OCI-LY3 (cell line): ENCODE data around the gene LCN2.
A peak's percentile ranks its signal among the peaks of the same experiment; 100 is the strongest.
"Not testable (repeated sequence)": the region's sequence is repeated elsewhere in the genome, so short reads cannot be mapped to it uniquely, and the experiment has no call there.

Experiments used
- H2AFZ ChIP-seq: fragments of 200-600, 300-600 bp; shearing (Covaris generic); 2 replicates; pipeline ENCODE4 v1.6.0; 2014; ENCODE audit warnings: antibody characterized with exemption, low read depth, low read length
- H3K27ac ChIP-seq: fragments of 200-600, 300-600 bp; sonication (generic); 2 replicates; pipeline ENCODE4 v1.5.1; 2014; ENCODE audit warnings: mild to moderate bottlenecking, low read length, moderate library complexity, mixed read lengths
- H3K27me3 ChIP-seq: fragments of 200-600, 300-600 bp; sonication (generic); 2 replicates; pipeline ENCODE4 v1.6.1; 2014; ENCODE audit warnings: low read depth, low read length, mixed read lengths
- H3K36me3 ChIP-seq: fragments of 200-600, 300-600 bp; sonication (generic); replicated peaks from 2 replicates; pipeline ENCODE3; 2014; ENCODE audit warnings: low read depth, low read length, mixed read lengths
- H3K4me1 ChIP-seq: fragments of 300-600, 200-600 bp; sonication (generic); 2 replicates; pipeline ENCODE4 v1.6.1; 2014; ENCODE audit warnings: low read length, mixed read lengths
- H3K4me2 ChIP-seq: fragments of 200-600, 300-600 bp; sonication (generic); 2 replicates; pipeline ENCODE4 v1.6.1; 2014; ENCODE audit warnings: low read length, mixed read lengths
- H3K4me3 ChIP-seq: fragments of 300-600, 200-600 bp; sonication (generic); 2 replicates; pipeline ENCODE4 v1.5.1; 2014; ENCODE audit warnings: antibody characterized with exemption, mild to moderate bottlenecking, low read length, moderate library complexity
- H3K79me2 ChIP-seq: fragments of 300-600, 200-600 bp; shearing (Covaris generic); 2 replicates; pipeline ENCODE4 v1.6.1; 2014; ENCODE audit warnings: mild to moderate bottlenecking, low read length, mixed read lengths
- H3K9ac ChIP-seq: fragments of 300-600, 200-600 bp; shearing (Covaris generic); 2 replicates; pipeline ENCODE4 v1.6.0; 2014; ENCODE audit warnings: mild to moderate bottlenecking, low read length, moderate library complexity
- H3K9me3 ChIP-seq: fragments of 200-600, 300-600 bp; shearing (Covaris generic); 2 replicates; pipeline ENCODE4 v1.6.1; 2014; ENCODE audit warnings: low read length, mixed read lengths; ENCODE audit not compliant: insufficient read depth
- H4K20me1 ChIP-seq: fragments of 200-600, 300-600 bp; sonication (generic); 2 replicates; pipeline ENCODE4 v1.6.1; 2016; ENCODE audit warnings: low read length, mixed read lengths; ENCODE audit not compliant: insufficient read depth
- CTCF ChIP-seq: fragments of 200-600, 300-600 bp; sonication (generic); IDR thresholded peaks from 2 replicates; pipeline ENCODE4 v1.5.1; 2014; ENCODE audit warnings: antibody characterized with exemption, low read length, low read depth
- EZH2phosphoT487 ChIP-seq: fragments of 200-600 bp; shearing (Covaris generic); IDR thresholded peaks from 2 replicates; pipeline ENCODE4 v1.6.1; 2018; ENCODE audit warnings: antibody characterized with exemption, mixed run types, low read depth

LCN2 gene

GRCh38 chr9:128127990-128128835 lies 21.0 kb upstream of the LCN2 start:
- Histone ChIP-seq H2AFZ (peak overlapping the region; percentile 88), H3K36me3 (peaks cover 12% of the 10 kb centered on the region), H3K27me3 (peaks cover 16% of the 10 kb centered on the region; the same call in 1 of the 2 replicates), H3K9me3 (no peaks in the 10 kb centered on the region), H3K4me2 (peak overlapping the region; percentile 98), H3K27ac (peak overlapping the region; percentile 88), H4K20me1 (peaks cover 6% of the 10 kb centered on the region; the same call in 1 of the 2 replicates), H3K4me1 (peaks cover 22% of the 10 kb centered on the region), H3K9ac (peak overlapping the region; percentile 94), H3K4me3 (peak overlapping the region; percentile 87), H3K79me2 (peaks cover 37% of the 10 kb centered on the region)
- TF ChIP-seq EZH2phosphoT487 (no peak), CTCF (no peak)

GRCh38 chr9:128128836-128129590 lies 20.2 kb upstream of the LCN2 start:
- Histone ChIP-seq H4K20me1 (peaks cover 6% of the 10 kb centered on the region; the same call in 1 of the 2 replicates), H3K79me2 (peaks cover 37% of the 10 kb centered on the region), H3K36me3 (peaks cover 7% of the 10 kb centered on the region), H3K9me3 (no peaks in the 10 kb centered on the region), H3K27ac (no peak overlapping the region), H3K4me3 (peak overlapping the region; percentile 87), H2AFZ (peak overlapping the region; percentile 88), H3K9ac (peak overlapping the region; percentile 94), H3K4me1 (peaks cover 22% of the 10 kb centered on the region), H3K4me2 (peak overlapping the region; percentile 98), H3K27me3 (peaks cover 21% of the 10 kb centered on the region)
- no peak for TF ChIP-seq CTCF
- TF ChIP-seq EZH2phosphoT487 = no peak

GRCh38 chr9:128129976-128130590 lies 19.2 kb upstream of the LCN2 start:
- not testable (repeated sequence) for H2AFZ ChIP-seq, H3K36me3 ChIP-seq, H3K9me3 ChIP-seq, H3K27ac ChIP-seq, H3K4me2 ChIP-seq, H4K20me1 ChIP-seq, H3K9ac ChIP-seq, H3K4me3 ChIP-seq
- Histone ChIP-seq H3K27me3 (peaks cover 21% of the 10 kb centered on the region), H3K4me1 (peaks cover 16% of the 10 kb centered on the region), H3K79me2 (peaks cover 28% of the 10 kb centered on the region)
- TF ChIP-seq CTCF = 0 out of 2 replicates have a peak, but pooled peaks have one; percentile 9

DNA sequence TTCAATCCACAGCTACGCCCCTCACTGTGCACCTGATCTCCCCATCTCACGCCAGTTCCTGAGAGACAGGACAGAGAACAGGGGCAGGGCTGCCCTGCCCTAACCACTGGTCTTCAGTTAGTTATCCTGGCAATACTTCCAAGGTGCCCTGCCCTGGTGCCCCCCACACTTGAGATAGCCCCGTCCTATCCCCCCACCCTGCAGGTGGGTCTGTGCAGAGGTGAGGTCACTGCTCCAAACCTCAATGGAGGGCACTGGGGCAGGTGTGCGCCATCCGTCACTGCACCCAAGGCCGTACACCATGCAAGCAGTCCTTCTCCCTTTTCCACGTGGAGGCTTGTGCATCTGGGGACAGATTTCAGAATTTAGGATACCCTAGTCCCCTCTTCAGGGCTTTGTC lies 18.6 kb upstream of the LCN2 start:
- H3K36me3 ChIP-seq, H3K4me2 ChIP-seq, H2AFZ ChIP-seq, H3K9ac ChIP-seq, H3K4me3 ChIP-seq, H3K9me3 ChIP-seq, H4K20me1 ChIP-seq, H3K27ac ChIP-seq: not testable (repeated sequence)
- H3K79me2 ChIP-seq = peaks cover 22% of the 10 kb centered on the region
- H3K27me3 ChIP-seq = peaks cover 21% of the 10 kb centered on the region
- H3K4me1 ChIP-seq = peaks cover 11% of the 10 kb centered on the region

- Histone ChIP-seq H3K27me3 (peaks cover 21% of the 10 kb centered on the region), H3K79me2 (peaks cover 15% of the 10 kb centered on the region)
- H2AFZ ChIP-seq, H3K4me2 ChIP-seq, H3K4me3 ChIP-seq, H3K9me3 ChIP-seq, H3K4me1 ChIP-seq, H3K36me3 ChIP-seq, H3K9ac ChIP-seq, H3K27ac ChIP-seq, H4K20me1 ChIP-seq: not testable (repeated sequence)
These were observed 17.9 kb upstream of the LCN2 start for GRCh38 chr9:128131346-128131745.

- H3K27me3 ChIP-seq = peaks cover 21% of the 10 kb centered on the region
- not testable (repeated sequence) for H3K36me3 ChIP-seq, H3K79me2 ChIP-seq, H3K9me3 ChIP-seq, H4K20me1 ChIP-seq, H2AFZ ChIP-seq, H3K4me1 ChIP-seq, H3K4me3 ChIP-seq, H3K9ac ChIP-seq, H3K27ac ChIP-seq, H3K4me2 ChIP-seq
These were observed 17.1 kb upstream of the LCN2 start for GRCh38 chr9:128132139-128132538.
